HepG2 (cell line): ENCODE results near the gene PALM. TPM values are rescaled to one million over a fixed set of nuclear protein-coding genes. Genes with fewer than 3 reads are reported as not detected.

Experiments
- CC2D1A ChIP-seq: sonication (generic); formaldehyde crosslinking; IDR thresholded peaks from 2 replicates; pipeline ENCODE4 v1.8.1; 2023; ENCODE audit warnings: mild to moderate bottlenecking, missing genetic modification reagents
- CHCHD3 ChIP-seq: sonication (generic); formaldehyde crosslinking; IDR thresholded peaks from 2 replicates; pipeline ENCODE4 v1.8.0; 2022; ENCODE audit warnings: mild to moderate bottlenecking, missing genetic modification reagents, moderate library complexity
- DNMT1 ChIP-seq: sonication (generic); formaldehyde crosslinking; IDR thresholded peaks from 2 replicates; pipeline ENCODE4 v1.5.1; 2020; ENCODE audit warnings: mild to moderate bottlenecking, missing genetic modification reagents
- DNMT3B ChIP-seq: conservative IDR thresholded peaks from 2 replicates; pipeline ENCODE4 v1.6.1; 2016; ENCODE audit warnings: missing biosample characterization, control low read depth
- EEA1 ChIP-seq: sonication (generic); formaldehyde crosslinking; IDR thresholded peaks from 2 replicates; pipeline ENCODE4 v1.5.1; 2020; ENCODE audit warnings: mild to moderate bottlenecking, missing genetic modification reagents, borderline replicate concordance
- ETV6 ChIP-seq: sonication (generic); formaldehyde crosslinking; conservative IDR thresholded peaks from 2 replicates; pipeline ENCODE4 v1.4.0; 2020; ENCODE audit warnings: missing genetic modification reagents
- GATAD2A ChIP-seq: IDR thresholded peaks from 2 replicates; pipeline ENCODE4 v1.6.1; 2016
- HHEX ChIP-seq: IDR thresholded peaks from 2 replicates; pipeline ENCODE4 v1.6.1; 2016; ENCODE audit warnings: control low read depth
- NBN ChIP-seq: fragments of 450-650 bp; conservative IDR thresholded peaks from 2 replicates; pipeline ENCODE4 v1.6.1; 2017
- NFIC ChIP-seq: IDR thresholded peaks from 2 replicates; pipeline ENCODE4 v1.6.1; 2012; ENCODE audit warnings: mild to moderate bottlenecking, low read length, inconsistent platforms
- POLR2G ChIP-seq: fragments of 200-400 bp; formaldehyde crosslinking; IDR thresholded peaks from 2 replicates; pipeline ENCODE4 v1.6.1; 2018; ENCODE audit warnings: mild to moderate bottlenecking, low read depth, low read length, moderate library complexity
- PPARG ChIP-seq: conservative IDR thresholded peaks from 2 replicates; pipeline ENCODE4 v1.6.1; 2016; ENCODE audit warnings: missing biosample characterization, missing genetic modification reagents
- PRPF4 ChIP-seq: fragments of 200-400 bp; formaldehyde crosslinking; IDR thresholded peaks from 2 replicates; pipeline ENCODE4 v1.6.1; 2016; ENCODE audit warnings: low read length, low read depth; ENCODE audit not compliant: poor library complexity, severe bottlenecking
- RORA ChIP-seq: sonication (generic); formaldehyde crosslinking; IDR thresholded peaks from 2 replicates; pipeline ENCODE4 v1.5.0; 2020; ENCODE audit warnings: mild to moderate bottlenecking, missing genetic modification reagents, moderate library complexity
- RXRB ChIP-seq: IDR thresholded peaks from 2 replicates; pipeline ENCODE4 v1.6.1; 2016; ENCODE audit warnings: borderline replicate concordance, missing genetic modification reagents, missing compliant biosample characterization
- SMC3 ChIP-seq: IDR thresholded peaks from 2 replicates; pipeline ENCODE4 v1.6.1; 2011; ENCODE audit warnings: low read length, improper control_type of control experiment
- TOE1 ChIP-seq: sonication (generic); formaldehyde crosslinking; IDR thresholded peaks from 2 replicates; pipeline ENCODE4 v1.4.0; 2020; ENCODE audit warnings: mild to moderate bottlenecking, missing genetic modification reagents
- WIZ ChIP-seq: sonication (generic); formaldehyde crosslinking; IDR thresholded peaks from 2 replicates; pipeline ENCODE4 v1.5.1; 2020; ENCODE audit warnings: mild to moderate bottlenecking, missing genetic modification reagents
- ZBTB21 ChIP-seq: sonication (generic); formaldehyde crosslinking; IDR thresholded peaks from 2 replicates; pipeline ENCODE4 v1.4.0; 2020; ENCODE audit warnings: missing genetic modification reagents
- ZNF143 ChIP-seq: sonication (generic); formaldehyde crosslinking; IDR thresholded peaks from 2 replicates; pipeline ENCODE4 v1.4.0; 2020; ENCODE audit warnings: missing genetic modification reagents
- ZNF329 ChIP-seq: sonication (generic); formaldehyde crosslinking; IDR thresholded peaks from 2 replicates; pipeline ENCODE4 v1.9.0; 2021; ENCODE audit warnings: low read depth, mild to moderate bottlenecking, missing genetic modification reagents
- ZNF460 ChIP-seq: sonication (generic); formaldehyde crosslinking; IDR thresholded peaks from 2 replicates; pipeline ENCODE4 v1.5.1; 2020; ENCODE audit warnings: missing genetic modification reagents, mild to moderate bottlenecking, borderline replicate concordance
- ZNF556 ChIP-seq: sonication (generic); formaldehyde crosslinking; IDR thresholded peaks from 2 replicates; pipeline ENCODE4 v1.4.0; 2020; ENCODE audit warnings: mild to moderate bottlenecking, missing genetic modification reagents, borderline replicate concordance
- ZNF670 ChIP-seq: sonication (generic); formaldehyde crosslinking; IDR thresholded peaks from 2 replicates; pipeline ENCODE4 v1.8.0; 2022; ENCODE audit warnings: mild to moderate bottlenecking, missing genetic modification reagents, borderline replicate concordance
- ZNF703 ChIP-seq: sonication (generic); formaldehyde crosslinking; IDR thresholded peaks from 2 replicates; pipeline ENCODE4 v1.5.1; 2020; ENCODE audit warnings: missing genetic modification reagents, mild to moderate bottlenecking, moderate library complexity, borderline replicate concordance
- ZNF75D ChIP-seq: sonication (generic); formaldehyde crosslinking; IDR thresholded peaks from 2 replicates; pipeline ENCODE4 v1.8.1; 2023; ENCODE audit warnings: missing genetic modification reagents, mild to moderate bottlenecking, borderline replicate concordance
- ZNF800 ChIP-seq: sonication (generic); formaldehyde crosslinking; IDR thresholded peaks from 2 replicates; pipeline ENCODE4 v1.4.0; 2020; ENCODE audit warnings: missing genetic modification reagents
- ZNF879 ChIP-seq: sonication (generic); formaldehyde crosslinking; IDR thresholded peaks from 2 replicates; pipeline ENCODE4 v1.8.1; 2023; ENCODE audit warnings: missing genetic modification reagents
- polyA plus RNA-seq, 8 experiments: library from polyadenylated mRNA; depleted of rRNA in 3 of 8; stranded (reverse) in 7 of 8; unstranded in 1 of 8; fragments of >200 nt; fragmentation: Illumina TruSeq in 4 of 8; extraction: Trizol in 4 of 8; gene quantifications; 2 replicates each; pipeline versions ENCODE4 v1.2.1 to v1.2.3, GENCODE V29; 2011 to 2016; ENCODE audit warnings: low read depth in 4 of 8, missing spikeins in 1 of 8, mixed read lengths in 1 of 8; ENCODE audit not compliant: insufficient read depth in 1 of 8
- total RNA-seq, 5 experiments: library from RNA; depleted of rRNA; stranded (reverse); fragments of >200 nt; fragmentation: Illumina TruSeq; extraction: Trizol; gene quantifications; 2 replicates each; pipeline ENCODE4 v1.2.3, GENCODE V29; 2016; ENCODE audit warnings: low read depth in 1 of 5
- TF ChIP-seq, protein P1 (sequence below): sonication (generic); formaldehyde crosslinking; IDR thresholded peaks from 2 replicates; pipeline ENCODE4 v1.5.1; 2020; ENCODE audit warnings: missing genetic modification reagents, mild to moderate bottlenecking, borderline replicate concordance
- TF ChIP-seq, protein P2 (sequence below): sonication (generic); formaldehyde crosslinking; IDR thresholded peaks from 2 replicates; pipeline ENCODE4 v1.5.1; 2020; ENCODE audit warnings: missing genetic modification reagents, mild to moderate bottlenecking, borderline replicate concordance

The PALM gene
- total and polyA plus RNA-seq, 2 of the 13 experiments (the other 11 are each of a cell fraction or from before 2014, with no cell fraction given): 4.0 to 9.7 TPM

GRCh38 chr19:660793-661426, 47.8 kb upstream of the PALM start (continued):
- TF ChIP-seq ZNF670 (no peak), POLR2G (peak; percentile 90), TOE1 (CRISPR knock-in tag) (no peak), PRPF4 (no peak), WIZ (CRISPR knock-in tag) (no peak), ETV6 (CRISPR knock-in tag) (peak; percentile 58), ZNF556 (CRISPR knock-in tag) (no peak), DNMT1 (CRISPR knock-in tag) (no peak), ZNF329 (CRISPR knock-in tag) (0 out of 2 replicates have a peak, but pooled peaks have one; percentile 5), DNMT3B (CRISPR knock-in tag) (no peak), CC2D1A (CRISPR knock-in tag) (no peak), EEA1 (CRISPR knock-in tag) (0 out of 2 replicates have a peak, but pooled peaks have one; percentile 67), SMC3 (0 out of 2 replicates have a peak, but pooled peaks have one; percentile 12), ZNF143 (CRISPR knock-in tag) (peak; percentile 55), ZNF460 (no peak), ZBTB21 (no peak; the same call in 1 of the 2 replicates), NFIC (no peak; the same call in 1 of the 2 replicates), CHCHD3 (no peak), GATAD2A (CRISPR knock-in tag) (peak; percentile 95), ZNF800 (CRISPR knock-in tag) (0 out of 2 replicates have a peak, but pooled peaks have one; percentile 23), NBN (no peak), ZNF879 (CRISPR knock-in tag) (peak; percentile 78), HHEX (CRISPR knock-in tag) (no peak), ZNF75D (CRISPR knock-in tag) (no peak), ZNF703 (CRISPR knock-in tag) (no peak), RXRB (CRISPR knock-in tag) (peak; percentile 92), PPARG (CRISPR knock-in tag) (peak; percentile 73), RORA (CRISPR knock-in tag) (no peak)
- TF ChIP-seq, protein P1, sequence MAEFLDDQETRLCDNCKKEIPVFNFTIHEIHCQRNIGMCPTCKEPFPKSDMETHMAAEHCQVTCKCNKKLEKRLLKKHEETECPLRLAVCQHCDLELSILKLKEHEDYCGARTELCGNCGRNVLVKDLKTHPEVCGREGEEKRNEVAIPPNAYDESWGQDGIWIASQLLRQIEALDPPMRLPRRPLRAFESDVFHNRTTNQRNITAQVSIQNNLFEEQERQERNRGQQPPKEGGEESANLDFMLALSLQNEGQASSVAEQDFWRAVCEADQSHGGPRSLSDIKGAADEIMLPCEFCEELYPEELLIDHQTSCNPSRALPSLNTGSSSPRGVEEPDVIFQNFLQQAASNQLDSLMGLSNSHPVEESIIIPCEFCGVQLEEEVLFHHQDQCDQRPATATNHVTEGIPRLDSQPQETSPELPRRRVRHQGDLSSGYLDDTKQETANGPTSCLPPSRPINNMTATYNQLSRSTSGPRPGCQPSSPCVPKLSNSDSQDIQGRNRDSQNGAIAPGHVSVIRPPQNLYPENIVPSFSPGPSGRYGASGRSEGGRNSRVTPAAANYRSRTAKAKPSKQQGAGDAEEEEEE: no peak
- TF ChIP-seq, protein P2, sequence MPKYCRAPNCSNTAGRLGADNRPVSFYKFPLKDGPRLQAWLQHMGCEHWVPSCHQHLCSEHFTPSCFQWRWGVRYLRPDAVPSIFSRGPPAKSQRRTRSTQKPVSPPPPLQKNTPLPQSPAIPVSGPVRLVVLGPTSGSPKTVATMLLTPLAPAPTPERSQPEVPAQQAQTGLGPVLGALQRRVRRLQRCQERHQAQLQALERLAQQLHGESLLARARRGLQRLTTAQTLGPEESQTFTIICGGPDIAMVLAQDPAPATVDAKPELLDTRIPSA (CRISPR knock-in tag): no peak
